IPS DF 4.7 (cell line): ENCODE results near the gene CD247.

Experiments
- DNase-seq: peaks from one replicate; pipeline ENCODE4 v3.0.0-alpha.2; 2013; ENCODE audit warnings: low spot score; ENCODE audit errors: extremely low read depth

CD247 gene

GRCh38 chr1:167489571-167490340 lies 28.6 kb downstream of the CD247 start:
- no peak for DNase-seq

GRCh38 chr1:167488786-167489185 lies 29.5 kb downstream of the CD247 start:
- DNase-seq, result no peak

- DNase-seq, result no peak
Measured at GRCh38 chr1:167487614-167488013, 30.7 kb downstream of the CD247 start.

GRCh38 chr1:167486090-167486824 lies 32.1 kb downstream of the CD247 start:
- DNase-seq, result no peak

- DNase-seq, result no peak
Measured at GRCh38 chr1:167484726-167485502, 33.4 kb downstream of the CD247 start.

- no peak for DNase-seq
Measured at GRCh38 chr1:167483790-167484189, 34.5 kb downstream of the CD247 start.

- DNase-seq, result no peak
Measured at GRCh38 chr1:167482184-167482583, 36.1 kb downstream of the CD247 start.

GRCh38 chr1:167479331-167479979 lies 38.9 kb downstream of the CD247 start:
- DNase-seq, result no peak

- DNase-seq, result no peak
Measured at GRCh38 chr1:167477986-167478385, 40.3 kb downstream of the CD247 start.

GRCh38 chr1:167476061-167476460 lies 42.3 kb downstream of the CD247 start:
- DNase-seq, result no peak

GRCh38 chr1:167474191-167474641 lies 44.1 kb downstream of the CD247 start:
- no peak for DNase-seq

GRCh38 chr1:167473761-167474160 lies 44.6 kb downstream of the CD247 start:
- DNase-seq, result no peak

GRCh38 chr1:167472752-167473521 lies 45.4 kb downstream of the CD247 start:
- no peak for DNase-seq

GRCh38 chr1:167471568-167471967 lies 46.8 kb downstream of the CD247 start:
- no peak for DNase-seq

GRCh38 chr1:167469280-167469965 lies 48.9 kb downstream of the CD247 start:
- DNase-seq, result no peak

GRCh38 chr1:167467752-167468151 lies 50.6 kb downstream of the CD247 start:
- no peak for DNase-seq

GRCh38 chr1:167467126-167467710 lies 51.1 kb downstream of the CD247 start:
- no peak for DNase-seq

GRCh38 chr1:167465743-167466142 lies 52.6 kb downstream of the CD247 start:
- DNase-seq, result no peak

- DNase-seq, result no peak
Measured at GRCh38 chr1:167465018-167465417, 53.3 kb downstream of the CD247 start.
